H1 (cell line): ENCODE results near the gene RASSF3. TPM values are rescaled to one million over a fixed set of nuclear protein-coding genes. Genes with fewer than 3 reads are reported as not detected.

Source experiments
- FOSL1 ChIP-seq: IDR thresholded peaks from 2 replicates; pipeline ENCODE4 v1.6.1; 2011; ENCODE audit warnings: mild to moderate bottlenecking, low read depth, low read length, moderate library complexity; ENCODE audit not compliant: insufficient read depth
- KDM4A ChIP-seq: IDR thresholded peaks from one replicate; pipeline ENCODE4 v1.7.1; 2012; ENCODE audit warnings: low read depth, mild to moderate bottlenecking, moderate library complexity, low read length, inconsistent platforms; ENCODE audit not compliant: severe bottlenecking
- POLR2AphosphoS5 ChIP-seq: IDR thresholded peaks from 2 replicates; pipeline ENCODE4 v1.6.1; 2011; ENCODE audit warnings: low read depth, low read length
- SP1 ChIP-seq: IDR thresholded peaks from 2 replicates; pipeline ENCODE4 v1.6.1; 2011; ENCODE audit warnings: low read depth, low read length
- polyA plus RNA-seq, 7 experiments: library from polyadenylated mRNA; depleted of rRNA in 3 of 7; stranded (reverse) in 5 of 7; unstranded in 2 of 7; fragments of >200 nt in 5 of 7; fragments of 200-250 nt in 2 of 7; gene quantifications; 1 replicate in 5 of 7; 2 replicates in 1 of 7; 4 replicates in 1 of 7; pipeline versions ENCODE4 v1.2.1 to v1.2.3, GENCODE V29; 2011 to 2013; ENCODE audit warnings: missing spikeins in 2 of 7, mixed read lengths in 2 of 7
- total RNA-seq: library from RNA; stranded (reverse); fragmentation: NEBNext Ultra II Directional; extraction: Animal tissue kit (Norgen Biotek cat#: 25700); gene quantifications from 2 replicates; pipeline ENCODE4 v1.2.1, GENCODE V29; 2021
- TF ChIP-seq, protein P1 (sequence below): IDR thresholded peaks from 2 replicates; pipeline ENCODE4 v1.6.1; 2012; ENCODE audit warnings: inconsistent platforms

RASSF3 gene
- total and polyA plus RNA-seq, 2 of the 8 experiments (the other 6 are each of a cell fraction or from before 2014, with no cell fraction given) = 19.1 to 64.3 TPM

DNA sequence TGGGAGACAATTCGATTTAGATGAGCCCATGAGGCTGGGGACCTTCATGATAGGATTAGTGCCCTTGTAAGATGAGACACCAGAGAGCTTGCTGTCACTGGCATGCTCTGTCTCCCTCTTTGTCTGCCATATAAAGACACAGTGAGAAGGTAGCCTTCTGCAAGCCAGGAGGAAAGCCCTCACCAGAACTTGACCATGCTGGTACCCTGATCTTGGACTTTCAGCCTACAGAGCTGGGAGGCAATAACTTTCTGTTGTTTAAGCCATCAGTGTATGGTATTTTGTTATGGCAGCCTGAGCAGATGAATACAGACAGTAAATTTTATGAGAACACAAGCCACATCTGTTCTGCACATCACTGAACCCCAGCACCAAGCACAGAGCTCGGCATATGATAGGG, 38.1 kb upstream of the RASSF3 start (continued):
- TF ChIP-seq, protein P1, sequence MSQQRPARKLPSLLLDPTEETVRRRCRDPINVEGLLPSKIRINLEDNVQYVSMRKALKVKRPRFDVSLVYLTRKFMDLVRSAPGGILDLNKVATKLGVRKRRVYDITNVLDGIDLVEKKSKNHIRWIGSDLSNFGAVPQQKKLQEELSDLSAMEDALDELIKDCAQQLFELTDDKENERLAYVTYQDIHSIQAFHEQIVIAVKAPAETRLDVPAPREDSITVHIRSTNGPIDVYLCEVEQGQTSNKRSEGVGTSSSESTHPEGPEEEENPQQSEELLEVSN = no peak
- TF ChIP-seq SP1 = no peak
- TF ChIP-seq FOSL1 = no peak
- TF ChIP-seq KDM4A = no peak
- no peak for TF ChIP-seq POLR2AphosphoS5
